ENCODE measurements around the gene RAB11FIP4. TPM values are rescaled to one million over a fixed set of nuclear protein-coding genes. Genes with fewer than 3 reads are reported as not detected.

The RAB11FIP4 gene
- total and polyA plus RNA-seq, 9 of the 15 experiments (the other 6 are each of a cell fraction or from before 2014, with no cell fraction given) = 0.62 to 16.6 (median 8.9) TPM

DNA sequence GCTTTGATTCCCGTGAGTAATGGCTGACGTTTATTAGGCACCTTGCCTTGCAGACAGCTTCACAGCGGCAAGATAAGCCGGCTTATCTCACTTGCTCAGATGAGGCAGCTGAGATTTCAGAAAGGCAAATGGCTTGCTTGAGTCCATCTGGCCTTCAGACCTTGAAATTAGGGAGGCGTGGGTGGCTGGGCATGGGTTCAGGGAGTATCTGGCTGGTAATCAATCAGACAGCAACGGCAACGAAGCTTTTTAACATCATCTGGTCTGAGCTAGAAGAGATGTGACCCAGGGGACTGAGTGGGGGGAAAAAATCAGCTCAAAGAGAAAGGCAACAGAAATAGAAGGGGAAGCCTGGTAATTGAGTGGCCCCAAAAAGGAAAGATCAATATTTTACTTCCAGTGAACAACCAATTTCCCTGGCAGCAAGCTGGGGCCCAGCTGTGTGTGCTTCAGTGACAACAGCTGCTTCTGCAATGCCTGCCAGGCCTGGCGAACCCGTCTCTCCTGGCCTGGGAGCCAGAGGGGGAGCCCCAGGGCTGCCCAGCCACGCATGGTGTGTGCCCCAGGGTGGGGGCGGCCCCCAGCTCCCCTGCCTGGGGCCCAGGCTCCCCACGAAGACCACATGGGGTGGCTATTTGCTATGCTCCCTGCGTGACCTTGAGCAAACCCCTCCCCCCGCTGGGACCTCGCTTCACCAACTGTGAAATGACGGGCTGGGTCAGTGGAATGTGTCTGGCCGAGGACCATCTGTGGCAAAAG, 34.0 kb downstream of the RAB11FIP4 start (continued):
- TF ChIP-seq, protein P1, sequence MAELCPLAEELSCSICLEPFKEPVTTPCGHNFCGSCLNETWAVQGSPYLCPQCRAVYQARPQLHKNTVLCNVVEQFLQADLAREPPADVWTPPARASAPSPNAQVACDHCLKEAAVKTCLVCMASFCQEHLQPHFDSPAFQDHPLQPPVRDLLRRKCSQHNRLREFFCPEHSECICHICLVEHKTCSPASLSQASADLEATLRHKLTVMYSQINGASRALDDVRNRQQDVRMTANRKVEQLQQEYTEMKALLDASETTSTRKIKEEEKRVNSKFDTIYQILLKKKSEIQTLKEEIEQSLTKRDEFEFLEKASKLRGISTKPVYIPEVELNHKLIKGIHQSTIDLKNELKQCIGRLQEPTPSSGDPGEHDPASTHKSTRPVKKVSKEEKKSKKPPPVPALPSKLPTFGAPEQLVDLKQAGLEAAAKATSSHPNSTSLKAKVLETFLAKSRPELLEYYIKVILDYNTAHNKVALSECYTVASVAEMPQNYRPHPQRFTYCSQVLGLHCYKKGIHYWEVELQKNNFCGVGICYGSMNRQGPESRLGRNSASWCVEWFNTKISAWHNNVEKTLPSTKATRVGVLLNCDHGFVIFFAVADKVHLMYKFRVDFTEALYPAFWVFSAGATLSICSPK (IDR thresholded peaks at IDR 0.05; ENCODE audit: borderline replicate concordance) = no peak
- TF ChIP-seq ZNF507 (tag; conservative IDR thresholded peaks at IDR 0.05) (no peak), PML (IDR thresholded peaks at IDR 0.05; ENCODE audit: low read length) (peak; percentile 61; the same call in 1 of the 2 replicates), PTRF (tag; IDR thresholded peaks at IDR 0.05) (no peak), ASH1L (IDR thresholded peaks at IDR 0.05; ENCODE audit: borderline replicate concordance, low read depth, partially characterized antibody) (no peak), KDM1A (IDR thresholded peaks at IDR 0.05) (peak; percentile 97)
- TF ChIP-seq, protein P2, sequence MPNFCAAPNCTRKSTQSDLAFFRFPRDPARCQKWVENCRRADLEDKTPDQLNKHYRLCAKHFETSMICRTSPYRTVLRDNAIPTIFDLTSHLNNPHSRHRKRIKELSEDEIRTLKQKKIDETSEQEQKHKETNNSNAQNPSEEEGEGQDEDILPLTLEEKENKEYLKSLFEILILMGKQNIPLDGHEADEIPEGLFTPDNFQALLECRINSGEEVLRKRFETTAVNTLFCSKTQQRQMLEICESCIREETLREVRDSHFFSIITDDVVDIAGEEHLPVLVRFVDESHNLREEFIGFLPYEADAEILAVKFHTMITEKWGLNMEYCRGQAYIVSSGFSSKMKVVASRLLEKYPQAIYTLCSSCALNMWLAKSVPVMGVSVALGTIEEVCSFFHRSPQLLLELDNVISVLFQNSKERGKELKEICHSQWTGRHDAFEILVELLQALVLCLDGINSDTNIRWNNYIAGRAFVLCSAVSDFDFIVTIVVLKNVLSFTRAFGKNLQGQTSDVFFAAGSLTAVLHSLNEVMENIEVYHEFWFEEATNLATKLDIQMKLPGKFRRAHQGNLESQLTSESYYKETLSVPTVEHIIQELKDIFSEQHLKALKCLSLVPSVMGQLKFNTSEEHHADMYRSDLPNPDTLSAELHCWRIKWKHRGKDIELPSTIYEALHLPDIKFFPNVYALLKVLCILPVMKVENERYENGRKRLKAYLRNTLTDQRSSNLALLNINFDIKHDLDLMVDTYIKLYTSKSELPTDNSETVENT (CRISPR knock-in tag; IDR thresholded peaks at IDR 0.05) = no peak
- TF ChIP-seq, protein P3, sequence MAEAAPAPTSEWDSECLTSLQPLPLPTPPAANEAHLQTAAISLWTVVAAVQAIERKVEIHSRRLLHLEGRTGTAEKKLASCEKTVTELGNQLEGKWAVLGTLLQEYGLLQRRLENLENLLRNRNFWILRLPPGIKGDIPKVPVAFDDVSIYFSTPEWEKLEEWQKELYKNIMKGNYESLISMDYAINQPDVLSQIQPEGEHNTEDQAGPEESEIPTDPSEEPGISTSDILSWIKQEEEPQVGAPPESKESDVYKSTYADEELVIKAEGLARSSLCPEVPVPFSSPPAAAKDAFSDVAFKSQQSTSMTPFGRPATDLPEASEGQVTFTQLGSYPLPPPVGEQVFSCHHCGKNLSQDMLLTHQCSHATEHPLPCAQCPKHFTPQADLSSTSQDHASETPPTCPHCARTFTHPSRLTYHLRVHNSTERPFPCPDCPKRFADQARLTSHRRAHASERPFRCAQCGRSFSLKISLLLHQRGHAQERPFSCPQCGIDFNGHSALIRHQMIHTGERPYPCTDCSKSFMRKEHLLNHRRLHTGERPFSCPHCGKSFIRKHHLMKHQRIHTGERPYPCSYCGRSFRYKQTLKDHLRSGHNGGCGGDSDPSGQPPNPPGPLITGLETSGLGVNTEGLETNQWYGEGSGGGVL (CRISPR knock-in tag; IDR thresholded peaks at IDR 0.05) = no peak
- TF ChIP-seq, protein P4, sequence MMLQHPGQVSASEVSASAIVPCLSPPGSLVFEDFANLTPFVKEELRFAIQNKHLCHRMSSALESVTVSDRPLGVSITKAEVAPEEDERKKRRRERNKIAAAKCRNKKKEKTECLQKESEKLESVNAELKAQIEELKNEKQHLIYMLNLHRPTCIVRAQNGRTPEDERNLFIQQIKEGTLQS (IDR thresholded peaks at IDR 0.05) = no peak
- TF ChIP-seq, protein P4 (CRISPR knock-in tag; conservative IDR thresholded peaks at IDR 0.05) = no peak
- TF ChIP-seq, protein P5, sequence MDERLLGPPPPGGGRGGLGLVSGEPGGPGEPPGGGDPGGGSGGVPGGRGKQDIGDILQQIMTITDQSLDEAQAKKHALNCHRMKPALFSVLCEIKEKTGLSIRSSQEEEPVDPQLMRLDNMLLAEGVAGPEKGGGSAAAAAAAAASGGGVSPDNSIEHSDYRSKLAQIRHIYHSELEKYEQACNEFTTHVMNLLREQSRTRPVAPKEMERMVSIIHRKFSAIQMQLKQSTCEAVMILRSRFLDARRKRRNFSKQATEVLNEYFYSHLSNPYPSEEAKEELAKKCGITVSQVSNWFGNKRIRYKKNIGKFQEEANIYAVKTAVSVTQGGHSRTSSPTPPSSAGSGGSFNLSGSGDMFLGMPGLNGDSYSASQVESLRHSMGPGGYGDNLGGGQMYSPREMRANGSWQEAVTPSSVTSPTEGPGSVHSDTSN (CRISPR knock-in tag; IDR thresholded peaks at IDR 0.05; ENCODE audit: low read depth) = no peak
- TF ChIP-seq, protein P5 (tag; conservative IDR thresholded peaks at IDR 0.05; ENCODE audit: low read depth) = peak; percentile 33; the same call in 1 of the 2 replicates
- TF ChIP-seq, protein P6, sequence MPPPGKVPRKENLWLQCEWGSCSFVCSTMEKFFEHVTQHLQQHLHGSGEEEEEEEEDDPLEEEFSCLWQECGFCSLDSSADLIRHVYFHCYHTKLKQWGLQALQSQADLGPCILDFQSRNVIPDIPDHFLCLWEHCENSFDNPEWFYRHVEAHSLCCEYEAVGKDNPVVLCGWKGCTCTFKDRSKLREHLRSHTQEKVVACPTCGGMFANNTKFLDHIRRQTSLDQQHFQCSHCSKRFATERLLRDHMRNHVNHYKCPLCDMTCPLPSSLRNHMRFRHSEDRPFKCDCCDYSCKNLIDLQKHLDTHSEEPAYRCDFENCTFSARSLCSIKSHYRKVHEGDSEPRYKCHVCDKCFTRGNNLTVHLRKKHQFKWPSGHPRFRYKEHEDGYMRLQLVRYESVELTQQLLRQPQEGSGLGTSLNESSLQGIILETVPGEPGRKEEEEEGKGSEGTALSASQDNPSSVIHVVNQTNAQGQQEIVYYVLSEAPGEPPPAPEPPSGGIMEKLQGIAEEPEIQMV (tag; conservative IDR thresholded peaks at IDR 0.05; ENCODE audit: low read depth) = no peak

All from K562 (cell line).